ENCODE data around the gene MVD. TPM values are rescaled to one million over a fixed set of nuclear protein-coding genes. Genes with fewer than 3 reads are reported as not detected.

MVD gene
- total RNA-seq, 4 donors from 2014 or later, result 20.7 to 52.5 (median 43.2) TPM

DNA sequence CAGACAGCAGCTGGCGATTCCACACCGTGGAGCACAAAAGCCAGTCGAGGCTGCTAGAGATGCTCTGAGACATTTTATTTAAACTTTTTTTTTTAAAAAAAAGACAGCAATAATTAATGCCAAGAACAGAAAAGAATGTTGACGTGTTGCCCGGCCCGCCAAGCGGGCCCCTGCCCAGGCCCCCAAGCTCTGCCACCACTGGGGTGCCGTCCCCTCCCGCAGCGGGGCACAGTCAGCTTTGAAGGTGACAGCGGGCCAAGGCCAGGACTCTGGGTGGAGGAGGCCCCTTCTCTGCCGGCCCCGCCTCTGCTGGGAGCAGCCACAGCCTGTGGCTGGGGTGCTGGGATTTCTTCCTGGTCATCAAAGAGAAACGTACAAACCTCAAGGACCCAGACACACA is 33.5 kb upstream of the MVD start:
- Histone ChIP-seq H3K4me3 (replicated peaks in 1 of 3) (no peak overlapping the region), H3K9me3 (no peaks in the 10 kb centered on the region), H3K27ac (no peak overlapping the region), H3K4me1 (peaks cover 0 to 8% of the 10 kb centered on the region in 2 donors), H3K27me3 (no peaks in the 10 kb centered on the region), H3K36me3 (peaks cover 8 to 29% of the 10 kb centered on the region in 2 donors)
- TF ChIP-seq POLR2A (IDR thresholded peaks at IDR 0.05) (no peak), CTCF (IDR thresholded peaks at IDR 0.05) (no peak)
- WGBS, 2 donors, result 92 to 97% methylated on average over 14 of the region's 14 CpGs
- intact Hi-C loops (cut with DNase I), result no loop called here
- DNase-seq, result no peak

- Histone ChIP-seq H3K36me3 (peaks cover 8 to 29% of the 10 kb centered on the region in 2 donors), H3K9me3 (no peaks in the 10 kb centered on the region), H3K4me3 (replicated peaks in 1 of 3) (no peak overlapping the region), H3K27me3 (no peaks in the 10 kb centered on the region), H3K27ac (no peak overlapping the region), H3K4me1 (peaks cover 0 to 5% of the 10 kb centered on the region in 2 donors)
- no peak for DNase-seq
- TF ChIP-seq POLR2A (IDR thresholded peaks at IDR 0.05) (no peak), CTCF (IDR thresholded peaks at IDR 0.05) (no peak)
- 93 to 96% methylated on average over 5 to 7 of the region's 7 CpGs for WGBS, 2 donors
- intact Hi-C loops (cut with DNase I), result no loop called here
Measured at GRCh38 chr16:88695753-88696152, 32.9 kb upstream of the MVD start.

DNA sequence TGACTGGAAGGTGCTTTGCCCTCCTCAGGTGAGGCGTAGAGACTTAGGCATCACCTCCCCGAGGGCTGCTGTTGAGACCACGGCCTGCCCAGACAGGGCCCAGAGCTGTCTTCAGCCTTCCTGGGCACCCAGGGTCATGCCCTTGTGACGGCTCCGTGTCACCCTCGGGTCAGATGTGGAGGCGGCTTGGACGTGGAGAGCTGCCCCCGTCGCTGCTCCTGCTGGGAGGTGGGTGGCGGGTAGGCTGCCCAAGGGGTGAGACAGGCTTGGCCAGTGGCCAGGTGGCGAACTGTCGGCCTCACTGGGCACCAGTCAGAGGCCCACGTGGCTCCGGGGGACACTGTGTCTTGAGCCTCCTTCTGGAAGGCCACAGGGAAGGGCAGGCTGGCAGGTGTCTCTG is 32.3 kb upstream of the MVD start:
- Histone ChIP-seq H3K27ac (no peak overlapping the region), H3K36me3 (peaks cover 8 to 25% of the 10 kb centered on the region in 2 donors), H3K9me3 (no peaks in the 10 kb centered on the region), H3K27me3 (no peaks in the 10 kb centered on the region), H3K4me1 (no peaks in the 10 kb centered on the region), H3K4me3 (replicated peaks in 1 of 3) (no peak overlapping the region)
- no peak for DNase-seq
- intact Hi-C loops (cut with DNase I), result no loop called here
- WGBS, 2 donors, result 80% methylated on average over 1 of the region's 15 CpGs; no CpG with 5 or more reads in 1 of the 2 donors
- TF ChIP-seq POLR2A (IDR thresholded peaks at IDR 0.05), result no peak
- no peak for TF ChIP-seq CTCF (IDR thresholded peaks at IDR 0.05)

GRCh38 chr16:88694221-88695087 is 31.6 kb upstream of the MVD start:
- no peak for TF ChIP-seq POLR2A (IDR thresholded peaks at IDR 0.05)
- TF ChIP-seq CTCF (IDR thresholded peaks at IDR 0.05), result no peak
- H3K4me3 ChIP-seq (replicated peaks in 1 of 3), result no peak overlapping the region
- 87 to 90% methylated on average over 21 to 27 of the region's 37 CpGs for WGBS, 2 donors

More at GRCh38 chr16:88694221-88695087, 31.6 kb upstream of the MVD start:
- Histone ChIP-seq H3K27me3 (no peaks in the 10 kb centered on the region), H3K4me1 (no peaks in the 10 kb centered on the region), H3K27ac (no peak overlapping the region), H3K36me3 (peaks cover 8 to 23% of the 10 kb centered on the region in 2 donors), H3K9me3 (no peaks in the 10 kb centered on the region)
- intact Hi-C loops (cut with DNase I), result no loop called here
- no peak for DNase-seq

Data from thyroid gland (tissue), 4 donors.